GM18951 (cell line): ENCODE data around the gene NR2E3.
"Not testable (repeated sequence)": the region's sequence is repeated elsewhere in the genome, so short reads cannot be mapped to it uniquely, and the experiment has no call there.

Experiments used
- POLR2A ChIP-seq: IDR thresholded peaks from 4 replicates; pipeline ENCODE4 v1.6.1; 2011; ENCODE audit warnings: mild to moderate bottlenecking; ENCODE audit not compliant: insufficient read length, insufficient read depth; ENCODE audit errors: extremely low read depth
- in situ Hi-C: fragments of 300-500 bp; cut with MboI; formaldehyde crosslinking; loops from one replicate; pipeline ENCODE4 v1.12.0; 2022; ENCODE audit warnings: low sequenced_read_pairs, mixed read lengths, inconsistent platforms; ENCODE audit not compliant: unreplicated experiment

Gene NR2E3

GRCh38 chr15:71813723-71814470 lies 3.5 kb downstream of the NR2E3 start:
- TF ChIP-seq POLR2A: no peak
- in situ Hi-C loops: no loop called here

GRCh38 chr15:71815301-71815700 lies 4.9 kb downstream of the NR2E3 start:
- in situ Hi-C loops: no loop called here
- TF ChIP-seq POLR2A: no peak

GRCh38 chr15:71817351-71817750 lies 7.0 kb downstream of the NR2E3 start:
- in situ Hi-C loops: no loop called here
- no peak for TF ChIP-seq POLR2A

GRCh38 chr15:71820127-71820526 lies 9.8 kb downstream of the NR2E3 start:
- in situ Hi-C loops: no loop called here
- TF ChIP-seq POLR2A: no peak

- in situ Hi-C loops: no loop called here
- no peak for TF ChIP-seq POLR2A
These were observed 11.3 kb downstream of the NR2E3 start for GRCh38 chr15:71821547-71822129.

- in situ Hi-C loops: no loop called here
- TF ChIP-seq POLR2A: no peak
These were observed 12.7 kb downstream of the NR2E3 start for GRCh38 chr15:71822890-71823630.

- in situ Hi-C loops: no loop called here
- no peak for TF ChIP-seq POLR2A
These were observed 13.4 kb downstream of the NR2E3 start for GRCh38 chr15:71823801-71824200.

- no peak for TF ChIP-seq POLR2A
- in situ Hi-C loops: no loop called here
These were observed 14.8 kb downstream of the NR2E3 start for GRCh38 chr15:71825021-71825730.

GRCh38 chr15:71826196-71826595 lies 15.8 kb downstream of the NR2E3 start:
- in situ Hi-C loops: no loop called here
- no peak for TF ChIP-seq POLR2A

- in situ Hi-C loops: no loop called here
- TF ChIP-seq POLR2A: no peak
These were observed 20.6 kb downstream of the NR2E3 start for GRCh38 chr15:71830981-71831380.

GRCh38 chr15:71841563-71841962 lies 31.2 kb downstream of the NR2E3 start:
- TF ChIP-seq POLR2A: no peak
- in situ Hi-C loops: no loop called here

GRCh38 chr15:71844916-71845315 lies 34.6 kb downstream of the NR2E3 start:
- in situ Hi-C loops: no loop called here
- no peak for TF ChIP-seq POLR2A

GRCh38 chr15:71853543-71853942 lies 43.2 kb downstream of the NR2E3 start:
- no peak for TF ChIP-seq POLR2A
- in situ Hi-C loops: no loop called here

- in situ Hi-C loops: not testable (repeated sequence)
These were observed 47.9 kb downstream of the NR2E3 start for GRCh38 chr15:71858232-71858631.
